HG03064 (cell line): Measurements from ENCODE around the gene CCDC102A.

ENCODE experiments used
- ATAC-seq: cut with Tn5 transposase; IDR thresholded peaks from one replicate; pipeline ENCODE4 v1.9.1; 2021; ENCODE audit warnings: low read depth; ENCODE audit not compliant: unreplicated experiment

Gene CCDC102A

DNA sequence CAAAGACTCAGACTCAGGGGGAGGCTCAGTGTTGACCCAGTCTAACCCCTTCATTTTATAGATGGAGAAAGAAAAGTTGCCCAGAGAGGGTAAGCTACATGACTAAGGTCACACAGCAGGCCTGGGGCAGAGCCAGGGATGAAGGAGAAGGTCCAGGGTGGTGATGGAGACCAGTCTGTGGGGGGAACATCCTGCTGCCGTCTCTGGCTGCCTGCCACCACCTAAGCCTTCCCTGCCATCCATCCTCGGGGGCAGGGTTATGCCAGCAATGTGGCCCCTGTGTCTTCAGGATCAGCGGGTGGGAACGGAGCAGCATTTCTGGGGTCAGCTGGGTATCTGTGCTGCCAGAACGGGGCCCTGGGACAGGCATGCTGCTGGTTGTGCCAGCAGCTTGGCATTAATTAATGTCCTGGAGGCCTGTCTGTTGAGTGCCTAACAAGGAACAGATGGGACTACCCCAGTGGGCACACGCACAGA is 55.6 kb downstream of the CCDC102A start:
- ATAC-seq: no peak

- no peak for ATAC-seq
These were observed 56.2 kb downstream of the CCDC102A start for GRCh38 chr16:57479976-57480753.

DNA sequence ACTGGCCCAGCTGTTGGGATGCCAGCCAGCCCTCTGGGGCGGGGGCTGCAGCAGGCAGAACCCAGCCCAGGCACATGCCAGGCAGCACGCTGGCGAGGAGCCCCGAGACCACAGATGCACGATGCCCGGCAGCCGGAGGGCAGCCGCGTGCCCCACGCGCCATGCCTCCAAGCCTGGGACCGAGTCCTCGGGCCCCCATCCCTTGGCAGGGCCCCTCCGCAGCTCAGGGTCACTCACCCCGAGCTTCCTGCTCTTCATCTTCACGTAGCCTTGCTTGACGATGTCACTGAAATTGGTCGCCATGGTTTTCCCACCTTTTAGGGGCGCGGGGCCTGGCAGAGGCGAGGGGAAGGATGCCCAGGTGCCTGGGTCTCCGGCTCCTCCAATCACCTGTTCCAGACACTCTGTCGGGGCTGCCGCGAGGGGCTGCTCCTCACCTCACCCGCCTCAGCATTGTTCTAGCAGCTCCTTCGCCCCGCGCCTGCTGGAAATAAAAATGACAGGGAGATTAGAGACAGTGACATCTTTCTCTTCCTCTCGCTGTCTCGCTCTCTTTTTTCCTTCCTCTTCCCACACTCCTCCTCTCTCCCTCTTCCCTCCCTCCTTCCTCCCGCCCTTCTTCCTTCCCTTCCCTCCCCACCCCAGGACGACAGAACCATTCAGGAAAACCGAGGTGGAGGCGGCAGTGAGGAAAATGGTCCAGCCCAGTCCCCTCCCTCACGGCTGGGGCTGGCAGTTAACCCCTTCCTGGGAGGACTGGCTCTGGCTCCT is 57.0 kb downstream of the CCDC102A start:
- ATAC-seq: no peak

- ATAC-seq: no peak
These were observed 57.8 kb downstream of the CCDC102A start for GRCh38 chr16:57478396-57479204.

DNA sequence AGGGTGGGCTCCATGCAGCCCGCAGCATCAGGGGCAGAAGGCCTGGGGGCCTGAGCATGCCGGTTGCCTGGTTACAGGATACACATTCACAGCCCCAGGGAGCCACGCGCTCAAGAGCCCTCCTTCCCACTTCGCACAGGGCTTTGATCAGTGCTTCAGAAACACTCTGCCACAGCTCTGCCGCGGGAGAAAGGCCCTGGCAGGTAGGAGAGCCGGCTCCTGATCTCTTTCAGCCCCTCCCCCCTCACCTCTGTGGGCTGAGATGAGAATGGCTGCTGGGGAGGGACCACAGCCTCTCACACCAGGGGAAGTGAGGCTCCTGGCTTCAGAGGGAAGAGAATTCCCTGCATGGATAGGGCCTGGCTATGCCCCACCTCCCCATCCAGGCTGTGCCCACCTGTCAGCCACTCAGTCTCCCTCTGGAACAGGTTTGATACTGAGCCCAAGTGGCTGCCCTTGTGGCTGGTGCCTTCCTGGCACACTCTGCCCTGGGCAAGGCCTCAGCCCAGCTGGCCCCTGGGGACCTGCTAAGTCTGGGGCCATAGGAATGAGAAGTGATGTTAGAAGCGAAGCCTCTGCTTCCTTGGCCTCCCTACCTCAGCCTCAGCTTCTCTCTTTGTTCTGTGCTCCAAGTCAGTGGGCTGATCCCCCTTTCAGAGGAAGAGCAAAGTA is 58.7 kb downstream of the CCDC102A start:
- no peak for ATAC-seq

DNA sequence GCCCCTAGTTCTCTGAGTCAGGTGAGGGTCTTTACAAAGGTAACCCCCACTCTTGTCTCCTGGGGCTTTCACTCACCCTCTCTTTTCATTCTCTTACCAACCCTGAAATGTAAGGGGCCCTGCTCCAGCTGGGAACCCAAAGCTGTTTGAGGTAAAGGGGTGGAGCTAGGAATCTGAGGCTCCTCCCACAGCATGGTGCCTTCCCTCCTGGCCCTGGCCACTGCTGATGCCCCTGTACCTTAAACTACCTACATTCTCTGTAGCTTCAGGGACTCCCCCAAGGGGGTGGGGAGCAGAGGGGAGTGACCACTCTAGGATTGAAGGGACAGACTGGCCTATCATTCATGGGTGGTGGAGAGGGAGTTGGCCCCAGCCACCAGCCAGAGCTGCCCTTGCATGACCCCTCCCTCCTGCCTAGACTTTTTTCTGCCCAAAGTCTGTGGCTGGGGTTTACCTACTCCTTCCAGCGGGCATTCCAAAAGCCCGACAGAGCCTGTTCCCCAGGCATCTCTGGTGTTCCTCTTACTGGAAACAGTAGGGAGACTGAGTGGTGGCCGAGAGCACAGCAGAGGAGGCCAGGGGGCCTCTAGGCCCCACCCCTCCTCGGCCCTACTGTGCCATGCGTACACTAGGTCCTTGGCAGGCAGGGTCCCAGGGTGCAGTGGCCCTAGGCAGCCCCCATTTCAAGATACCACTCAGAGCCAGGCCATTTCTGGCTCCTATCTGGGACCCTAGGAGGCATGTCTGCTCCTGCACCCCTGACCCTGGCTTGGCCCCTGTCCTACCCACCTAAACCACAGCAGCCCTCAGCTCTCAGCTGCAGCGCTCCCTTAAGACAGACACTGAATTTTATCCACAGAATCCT is 59.6 kb downstream of the CCDC102A start:
- no peak for ATAC-seq

GRCh38 chr16:57475711-57476339 is 60.5 kb downstream of the CCDC102A start:
- ATAC-seq: peak; percentile 77

- no peak for ATAC-seq
These were observed 61.4 kb downstream of the CCDC102A start for GRCh38 chr16:57474671-57475661.

- no peak for ATAC-seq
These were observed 62.5 kb downstream of the CCDC102A start for GRCh38 chr16:57473906-57474305.

DNA sequence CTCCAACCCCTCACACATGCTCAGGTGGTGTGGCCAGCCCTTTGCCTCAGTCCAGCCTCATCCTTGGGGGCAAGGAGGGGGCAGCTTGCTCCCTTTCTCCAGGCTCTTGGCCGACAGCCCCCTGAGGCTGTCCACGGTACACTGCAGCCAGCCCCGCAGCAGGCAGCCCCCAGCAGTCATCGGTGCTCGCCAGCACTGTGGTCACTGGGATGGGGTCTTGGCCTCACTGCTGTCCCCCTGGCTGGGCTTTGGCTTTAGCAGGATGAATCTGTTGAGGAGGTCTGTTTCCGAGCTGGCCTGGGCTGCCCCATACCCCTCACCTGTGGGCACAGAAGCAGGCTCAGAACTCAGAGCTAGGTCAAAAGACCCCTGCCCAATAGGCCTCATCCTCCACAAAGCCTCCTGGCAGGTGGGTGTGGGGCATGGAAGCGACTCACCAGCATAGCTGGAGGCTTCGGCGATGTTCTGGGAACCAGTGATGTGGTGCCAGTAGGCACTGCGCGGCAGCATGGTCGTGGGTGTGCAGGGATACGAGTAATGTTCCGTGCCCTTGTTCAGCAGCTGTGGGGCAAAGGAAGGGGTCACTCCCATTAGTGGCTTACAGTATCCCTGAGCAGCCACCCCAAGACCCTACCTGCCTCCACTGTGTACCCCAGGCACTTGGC is 63.1 kb downstream of the CCDC102A start:
- ATAC-seq: no peak

GRCh38 chr16:57472665-57473060 is 63.7 kb downstream of the CCDC102A start:
- ATAC-seq: no peak

DNA sequence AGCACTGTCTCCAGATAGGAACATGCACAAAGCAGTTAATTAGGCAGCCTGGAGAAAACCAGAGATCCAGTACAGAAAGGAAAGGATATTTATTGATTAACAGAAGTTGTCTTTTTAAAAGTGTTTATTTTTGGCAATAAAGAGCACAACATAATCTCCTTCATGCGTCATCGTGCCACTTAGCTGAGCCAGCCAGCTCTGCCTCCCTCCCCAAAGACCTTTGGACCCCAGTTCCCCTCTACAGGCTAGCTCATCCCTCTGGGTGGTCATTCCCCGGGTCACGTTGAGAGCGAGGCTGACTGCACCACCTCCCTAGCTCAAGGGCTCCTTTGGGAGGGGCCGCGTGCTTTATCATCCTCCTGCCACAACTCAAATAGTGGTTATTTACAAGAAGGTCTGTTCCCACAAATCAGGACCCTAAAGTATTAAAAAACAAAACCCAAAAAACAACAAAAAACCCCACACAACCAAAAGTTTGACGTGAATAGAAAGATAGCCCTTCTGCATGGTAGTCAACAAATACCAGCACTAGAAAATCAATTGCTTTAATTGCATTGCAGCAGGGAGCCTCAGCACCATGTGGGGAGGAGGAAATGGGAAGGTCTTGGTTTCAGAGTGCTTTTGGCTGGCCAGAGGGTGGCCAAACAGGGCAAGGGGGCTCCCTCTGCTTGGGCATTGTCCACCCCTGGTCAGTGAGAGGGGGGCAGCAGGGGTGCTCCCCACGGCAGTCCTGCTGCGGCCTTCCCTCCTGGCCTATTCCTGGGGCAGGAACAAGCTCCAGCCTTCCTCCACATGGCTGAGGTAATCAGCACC is 64.3 kb downstream of the CCDC102A start:
- no peak for ATAC-seq

GRCh38 chr16:57471209-57471608 is 65.2 kb downstream of the CCDC102A start:
- no peak for ATAC-seq

GRCh38 chr16:57470711-57471110 is 65.7 kb downstream of the CCDC102A start:
- no peak for ATAC-seq

DNA sequence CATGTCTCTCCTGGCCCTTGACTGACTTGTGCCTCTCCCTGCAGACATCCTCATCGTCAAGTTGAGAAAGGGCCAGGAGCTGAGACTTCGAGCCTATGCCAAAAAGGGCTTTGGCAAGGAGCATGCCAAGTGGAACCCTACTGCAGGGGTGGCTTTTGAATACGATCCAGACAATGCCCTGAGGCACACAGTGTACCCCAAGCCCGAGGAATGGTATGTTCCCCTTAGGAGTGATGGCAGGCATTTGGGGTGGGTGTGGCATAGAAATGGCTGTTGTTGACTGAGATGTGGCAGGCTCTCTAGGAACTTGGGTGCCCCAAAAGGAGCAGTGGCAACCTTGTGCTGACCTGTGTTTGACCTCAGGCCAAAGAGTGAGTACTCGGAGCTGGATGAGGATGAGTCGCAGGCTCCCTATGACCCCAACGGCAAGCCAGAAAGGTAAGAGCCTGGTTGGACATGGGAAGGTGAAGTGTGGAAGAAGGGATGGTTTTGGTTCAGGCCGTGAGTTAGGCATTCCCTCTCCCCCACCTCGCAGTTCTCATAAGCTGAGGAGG is 66.4 kb downstream of the CCDC102A start:
- ATAC-seq: no peak

DNA sequence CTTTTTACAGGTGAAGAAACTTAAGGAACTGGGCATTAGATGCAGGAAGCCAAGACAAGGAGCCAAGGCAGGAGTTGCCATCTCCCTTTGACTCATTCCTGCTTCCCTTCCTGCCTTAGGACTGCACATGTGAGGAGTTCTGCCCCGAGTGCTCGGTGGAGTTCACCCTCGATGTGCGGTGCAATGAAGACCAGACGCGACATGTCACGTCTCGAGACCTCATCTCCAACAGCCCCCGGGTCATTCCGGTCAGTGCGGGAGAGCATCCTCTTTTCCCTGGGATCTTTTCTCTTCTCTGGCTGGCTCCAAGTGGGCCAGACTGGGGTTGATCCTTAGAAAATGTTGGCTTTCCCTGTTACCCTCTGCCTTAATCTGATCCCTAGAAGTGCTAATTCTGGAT is 67.3 kb downstream of the CCDC102A start:
- no peak for ATAC-seq
